Measurements from ENCODE around the gene AUTS2.

AUTS2 gene

GRCh38 chr7:70596598-70596913, 998.3 kb downstream of the AUTS2 start:
- no peaks in the 10 kb centered on the region for H3K9me3 ChIP-seq (ENCODE audit: control insufficient read depth in 1 of 2, low read length in 2 of 2)
- H3K9ac ChIP-seq (ENCODE audit: low read depth in 1 of 2, low read length in 2 of 2): no peak overlapping the region
- peaks cover 16 to 18% of the 10 kb centered on the region in 2 donors for H3K4me1 ChIP-seq (ENCODE audit: control insufficient read depth in 1 of 2, insufficient read depth in 2 of 2, low read length in 2 of 2)
- peak overlapping the region; percentile 21 to 61 for H3K4me3 ChIP-seq (ENCODE audit: low read depth in 1 of 2, low read length in 2 of 2)
- peaks cover 0 to 13% of the 10 kb centered on the region in 2 donors for H3K27me3 ChIP-seq (ENCODE audit: control insufficient read depth in 1 of 2, insufficient read depth in 2 of 2, low read length in 2 of 2)
- H3K36me3 ChIP-seq (ENCODE audit: control insufficient read depth in 1 of 2, insufficient read depth in 2 of 2, low read length in 2 of 2): no peaks in the 10 kb centered on the region
- no peak overlapping the region for H3K27ac ChIP-seq (ENCODE audit: low read depth, low read length)

GRCh38 chr7:70597066-70597465, 998.8 kb downstream of the AUTS2 start:
- H3K9me3 ChIP-seq (ENCODE audit: control insufficient read depth in 1 of 2, low read length in 2 of 2): no peaks in the 10 kb centered on the region
- H3K4me3 ChIP-seq (ENCODE audit: low read depth in 1 of 2, low read length in 2 of 2): peak overlapping the region in 1 of 2 donors; percentile 61
- no peak overlapping the region for H3K9ac ChIP-seq (ENCODE audit: low read depth in 1 of 2, low read length in 2 of 2)
- H3K27me3 ChIP-seq (ENCODE audit: control insufficient read depth in 1 of 2, insufficient read depth in 2 of 2, low read length in 2 of 2): peaks cover 0 to 13% of the 10 kb centered on the region in 2 donors
- no peak overlapping the region for H3K27ac ChIP-seq (ENCODE audit: low read depth, low read length)
- H3K4me1 ChIP-seq (ENCODE audit: control insufficient read depth in 1 of 2, insufficient read depth in 2 of 2, low read length in 2 of 2): peaks cover 16 to 18% of the 10 kb centered on the region in 2 donors
- no peaks in the 10 kb centered on the region for H3K36me3 ChIP-seq (ENCODE audit: control insufficient read depth in 1 of 2, insufficient read depth in 2 of 2, low read length in 2 of 2)

- H3K9me3 ChIP-seq (ENCODE audit: control insufficient read depth in 1 of 2, low read length in 2 of 2): no peaks in the 10 kb centered on the region
- peaks cover 0 to 13% of the 10 kb centered on the region in 2 donors for H3K27me3 ChIP-seq (ENCODE audit: control insufficient read depth in 1 of 2, insufficient read depth in 2 of 2, low read length in 2 of 2)
- no peaks in the 10 kb centered on the region for H3K36me3 ChIP-seq (ENCODE audit: control insufficient read depth in 1 of 2, insufficient read depth in 2 of 2, low read length in 2 of 2)
- peaks cover 16 to 18% of the 10 kb centered on the region in 2 donors for H3K4me1 ChIP-seq (ENCODE audit: control insufficient read depth in 1 of 2, insufficient read depth in 2 of 2, low read length in 2 of 2)
- no peak overlapping the region for H3K9ac ChIP-seq (ENCODE audit: low read depth in 1 of 2, low read length in 2 of 2)
- no peak overlapping the region for H3K27ac ChIP-seq (ENCODE audit: low read depth, low read length)
- H3K4me3 ChIP-seq (ENCODE audit: low read depth in 1 of 2, low read length in 2 of 2): no peak overlapping the region
Observed at GRCh38 chr7:70598976-70599375, 1000.7 kb downstream of the AUTS2 start.

GRCh38 chr7:70599446-70600190, 1001.3 kb downstream of the AUTS2 start:
- no peaks in the 10 kb centered on the region for H3K9me3 ChIP-seq (ENCODE audit: control insufficient read depth in 1 of 2, low read length in 2 of 2)
- no peaks in the 10 kb centered on the region for H3K36me3 ChIP-seq (ENCODE audit: control insufficient read depth in 1 of 2, insufficient read depth in 2 of 2, low read length in 2 of 2)
- H3K27ac ChIP-seq (ENCODE audit: low read depth, low read length): no peak overlapping the region
- peaks cover 16 to 18% of the 10 kb centered on the region in 2 donors for H3K4me1 ChIP-seq (ENCODE audit: control insufficient read depth in 1 of 2, insufficient read depth in 2 of 2, low read length in 2 of 2)
- no peak overlapping the region for H3K4me3 ChIP-seq (ENCODE audit: low read depth in 1 of 2, low read length in 2 of 2)
- no peak overlapping the region for H3K9ac ChIP-seq (ENCODE audit: low read depth in 1 of 2, low read length in 2 of 2)
- H3K27me3 ChIP-seq (ENCODE audit: control insufficient read depth in 1 of 2, insufficient read depth in 2 of 2, low read length in 2 of 2): peaks cover 0 to 13% of the 10 kb centered on the region in 2 donors

- Histone ChIP-seq H3K36me3 (ENCODE audit: control insufficient read depth in 1 of 2, insufficient read depth in 2 of 2, low read length in 2 of 2) (no peaks in the 10 kb centered on the region), H3K4me1 (ENCODE audit: control insufficient read depth in 1 of 2, insufficient read depth in 2 of 2, low read length in 2 of 2) (peaks cover 16 to 18% of the 10 kb centered on the region in 2 donors), H3K9ac (ENCODE audit: low read depth in 1 of 2, low read length in 2 of 2) (no peak overlapping the region), H3K27ac (ENCODE audit: low read depth, low read length) (no peak overlapping the region), H3K27me3 (ENCODE audit: control insufficient read depth in 1 of 2, insufficient read depth in 2 of 2, low read length in 2 of 2) (peaks cover 0 to 9% of the 10 kb centered on the region in 2 donors), H3K9me3 (ENCODE audit: control insufficient read depth in 1 of 2, low read length in 2 of 2) (no peaks in the 10 kb centered on the region), H3K4me3 (ENCODE audit: low read depth in 1 of 2, low read length in 2 of 2) (no peak overlapping the region)
Observed at GRCh38 chr7:70600993-70601392, 1002.7 kb downstream of the AUTS2 start.

- Histone ChIP-seq H3K4me1 (ENCODE audit: control insufficient read depth in 1 of 2, insufficient read depth in 2 of 2, low read length in 2 of 2) (peaks cover 13 to 18% of the 10 kb centered on the region in 2 donors), H3K27me3 (ENCODE audit: control insufficient read depth in 1 of 2, insufficient read depth in 2 of 2, low read length in 2 of 2) (peaks cover 0 to under 1% of the 10 kb centered on the region in 2 donors), H3K27ac (ENCODE audit: low read depth, low read length) (no peak overlapping the region), H3K4me3 (ENCODE audit: low read depth in 1 of 2, low read length in 2 of 2) (no peak overlapping the region), H3K36me3 (ENCODE audit: control insufficient read depth in 1 of 2, insufficient read depth in 2 of 2, low read length in 2 of 2) (no peaks in the 10 kb centered on the region), H3K9me3 (ENCODE audit: control insufficient read depth in 1 of 2, low read length in 2 of 2) (no peaks in the 10 kb centered on the region), H3K9ac (ENCODE audit: low read depth in 1 of 2, low read length in 2 of 2) (no peak overlapping the region)
Observed at GRCh38 chr7:70602117-70602516, 1003.8 kb downstream of the AUTS2 start.

- Histone ChIP-seq H3K4me1 (ENCODE audit: control insufficient read depth in 1 of 2, insufficient read depth in 2 of 2, low read length in 2 of 2) (no peaks in the 10 kb centered on the region), H3K27ac (ENCODE audit: low read depth, low read length) (no peak overlapping the region), H3K9me3 (ENCODE audit: control insufficient read depth in 1 of 2, low read length in 2 of 2) (no peaks in the 10 kb centered on the region), H3K36me3 (ENCODE audit: control insufficient read depth in 1 of 2, insufficient read depth in 2 of 2, low read length in 2 of 2) (no peaks in the 10 kb centered on the region), H3K27me3 (ENCODE audit: control insufficient read depth in 1 of 2, insufficient read depth in 2 of 2, low read length in 2 of 2) (no peaks in the 10 kb centered on the region), H3K9ac (ENCODE audit: low read depth in 1 of 2, low read length in 2 of 2) (no peak overlapping the region), H3K4me3 (ENCODE audit: low read depth in 1 of 2, low read length in 2 of 2) (no peak overlapping the region)
Observed at GRCh38 chr7:70607281-70607680, 1009.0 kb downstream of the AUTS2 start.

GRCh38 chr7:70607759-70608158, 1009.5 kb downstream of the AUTS2 start:
- no peaks in the 10 kb centered on the region for H3K9me3 ChIP-seq (ENCODE audit: control insufficient read depth in 1 of 2, low read length in 2 of 2)
- H3K27ac ChIP-seq (ENCODE audit: low read depth, low read length): no peak overlapping the region
- no peaks in the 10 kb centered on the region for H3K36me3 ChIP-seq (ENCODE audit: control insufficient read depth in 1 of 2, insufficient read depth in 2 of 2, low read length in 2 of 2)
- H3K27me3 ChIP-seq (ENCODE audit: control insufficient read depth in 1 of 2, insufficient read depth in 2 of 2, low read length in 2 of 2): no peaks in the 10 kb centered on the region
- no peaks in the 10 kb centered on the region for H3K4me1 ChIP-seq (ENCODE audit: control insufficient read depth in 1 of 2, insufficient read depth in 2 of 2, low read length in 2 of 2)
- H3K4me3 ChIP-seq (ENCODE audit: low read depth in 1 of 2, low read length in 2 of 2): no peak overlapping the region
- no peak overlapping the region for H3K9ac ChIP-seq (ENCODE audit: low read depth in 1 of 2, low read length in 2 of 2)

- no peaks in the 10 kb centered on the region for H3K9me3 ChIP-seq (ENCODE audit: control insufficient read depth in 1 of 2, low read length in 2 of 2)
- no peaks in the 10 kb centered on the region for H3K4me1 ChIP-seq (ENCODE audit: control insufficient read depth in 1 of 2, insufficient read depth in 2 of 2, low read length in 2 of 2)
- H3K9ac ChIP-seq (ENCODE audit: low read depth in 1 of 2, low read length in 2 of 2): no peak overlapping the region
- no peak overlapping the region for H3K27ac ChIP-seq (ENCODE audit: low read depth, low read length)
- H3K27me3 ChIP-seq (ENCODE audit: control insufficient read depth in 1 of 2, insufficient read depth in 2 of 2, low read length in 2 of 2): no peaks in the 10 kb centered on the region
- no peak overlapping the region for H3K4me3 ChIP-seq (ENCODE audit: low read depth in 1 of 2, low read length in 2 of 2)
- H3K36me3 ChIP-seq (ENCODE audit: control insufficient read depth in 1 of 2, insufficient read depth in 2 of 2, low read length in 2 of 2): no peaks in the 10 kb centered on the region
Observed at GRCh38 chr7:70608229-70608628, 1010.0 kb downstream of the AUTS2 start.

- Histone ChIP-seq H3K27me3 (ENCODE audit: control insufficient read depth in 1 of 2, insufficient read depth in 2 of 2, low read length in 2 of 2) (no peaks in the 10 kb centered on the region), H3K36me3 (ENCODE audit: control insufficient read depth in 1 of 2, insufficient read depth in 2 of 2, low read length in 2 of 2) (no peaks in the 10 kb centered on the region), H3K4me3 (ENCODE audit: low read depth in 1 of 2, low read length in 2 of 2) (no peak overlapping the region), H3K9me3 (ENCODE audit: control insufficient read depth in 1 of 2, low read length in 2 of 2) (no peaks in the 10 kb centered on the region), H3K27ac (ENCODE audit: low read depth, low read length) (no peak overlapping the region), H3K9ac (ENCODE audit: low read depth in 1 of 2, low read length in 2 of 2) (no peak overlapping the region), H3K4me1 (ENCODE audit: control insufficient read depth in 1 of 2, insufficient read depth in 2 of 2, low read length in 2 of 2) (no peaks in the 10 kb centered on the region)
Observed at GRCh38 chr7:70612811-70613210, 1014.5 kb downstream of the AUTS2 start.
